NCI-H69 (cell line): ENCODE results near the gene RTN4RL2.
A peak's percentile ranks its signal among the peaks of the same experiment; 100 is the strongest.

Experiments
- DNase-seq: peaks from one replicate; lab custom pipeline; 2025; lab: John Stamatoyannopoulos, UW

RTN4RL2 gene

GRCh38 chr11:57462597-57462996 is 2.3 kb downstream of the RTN4RL2 start:
- DNase-seq: no peak

- peak; percentile 13 for DNase-seq
Measured at GRCh38 chr11:57463671-57464538, 3.6 kb downstream of the RTN4RL2 start.

GRCh38 chr11:57464539-57465181 is 4.3 kb downstream of the RTN4RL2 start:
- DNase-seq: no peak

GRCh38 chr11:57466680-57467079 is 6.4 kb downstream of the RTN4RL2 start:
- DNase-seq: no peak

DNA sequence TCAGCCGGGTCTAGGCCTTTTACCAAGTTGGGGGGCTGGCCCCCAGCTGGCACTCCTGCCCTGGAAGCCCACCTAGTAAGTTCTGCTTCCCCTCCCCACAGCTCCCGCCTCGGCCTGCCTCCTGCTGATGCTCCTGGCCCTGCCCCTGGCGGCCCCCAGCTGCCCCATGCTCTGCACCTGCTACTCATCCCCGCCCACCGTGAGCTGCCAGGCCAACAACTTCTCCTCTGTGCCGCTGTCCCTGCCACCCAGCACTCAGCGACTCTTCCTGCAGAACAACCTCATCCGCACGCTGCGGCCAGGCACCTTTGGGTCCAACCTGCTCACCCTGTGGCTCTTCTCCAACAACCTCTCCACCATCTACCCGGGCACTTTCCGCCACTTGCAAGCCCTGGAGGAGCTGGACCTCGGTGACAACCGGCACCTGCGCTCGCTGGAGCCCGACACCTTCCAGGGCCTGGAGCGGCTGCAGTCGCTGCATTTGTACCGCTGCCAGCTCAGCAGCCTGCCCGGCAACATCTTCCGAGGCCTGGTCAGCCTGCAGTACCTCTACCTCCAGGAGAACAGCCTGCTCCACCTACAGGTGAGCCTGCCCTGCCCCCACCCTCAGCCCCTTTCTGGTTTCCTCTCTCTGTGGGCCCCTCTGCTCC is 7.3 kb downstream of the RTN4RL2 start:
- DNase-seq: no peak

DNA sequence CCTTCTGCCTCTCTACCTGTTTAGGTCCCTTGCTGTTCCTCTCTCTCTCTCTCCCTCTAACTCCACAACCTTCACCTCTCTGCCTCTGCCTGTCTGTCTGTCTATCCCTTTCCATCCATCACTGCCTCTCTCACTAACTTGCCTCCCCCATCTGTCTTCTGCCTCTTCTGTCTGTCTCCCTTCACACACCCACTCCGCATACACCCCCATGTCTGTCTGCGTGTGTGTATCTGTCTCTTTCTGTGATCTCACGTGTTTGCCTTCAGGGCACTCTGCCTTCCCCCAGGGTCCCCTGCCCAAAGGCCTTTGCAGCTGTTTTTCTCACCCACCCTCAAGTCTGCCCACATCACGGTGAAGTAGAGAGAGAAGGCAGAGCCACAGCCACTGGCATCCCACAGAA is 7.9 kb downstream of the RTN4RL2 start:
- no peak for DNase-seq

- DNase-seq: no peak
Measured at GRCh38 chr11:57469268-57469667, 8.9 kb downstream of the RTN4RL2 start.

DNA sequence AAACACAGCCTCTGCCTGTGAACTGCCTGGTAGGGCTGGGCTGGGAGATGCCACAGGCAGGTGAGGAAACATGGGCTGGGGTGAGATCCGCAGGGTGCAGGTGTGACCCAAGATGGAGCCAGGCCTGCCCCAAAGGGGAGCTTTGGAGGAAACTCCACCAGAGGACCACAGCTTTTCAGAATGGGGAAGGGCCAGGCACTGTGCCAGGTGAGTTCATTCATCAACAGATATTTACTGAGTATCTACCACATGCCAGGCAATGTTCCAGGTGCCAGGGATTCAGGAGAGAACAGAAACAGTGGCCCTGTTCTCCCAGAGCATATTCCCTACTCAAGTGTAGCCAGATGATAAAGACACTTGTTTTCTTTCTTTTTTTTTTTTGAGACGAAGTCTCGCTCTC is 11.2 kb downstream of the RTN4RL2 start:
- DNase-seq: peak; percentile 82

GRCh38 chr11:57473285-57473841 is 13.0 kb downstream of the RTN4RL2 start:
- no peak for DNase-seq

- DNase-seq: no peak
Measured at GRCh38 chr11:57474017-57474802, 13.9 kb downstream of the RTN4RL2 start.

DNA sequence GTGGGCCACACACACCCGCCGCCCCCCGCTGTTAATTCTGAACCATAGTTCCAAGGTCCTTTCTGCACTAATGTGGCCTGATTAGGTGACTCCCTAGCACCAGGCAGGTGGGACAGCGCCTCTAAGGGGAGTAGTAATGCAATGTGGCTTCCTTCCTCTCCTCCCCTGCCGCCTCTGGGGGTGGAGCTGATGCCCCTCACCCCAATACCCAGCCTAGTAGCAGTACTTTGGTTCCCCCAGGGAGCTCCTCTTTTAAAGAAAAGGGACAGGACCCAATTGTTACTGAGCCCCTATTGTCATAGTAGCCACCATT is 14.4 kb downstream of the RTN4RL2 start:
- no peak for DNase-seq

DNA sequence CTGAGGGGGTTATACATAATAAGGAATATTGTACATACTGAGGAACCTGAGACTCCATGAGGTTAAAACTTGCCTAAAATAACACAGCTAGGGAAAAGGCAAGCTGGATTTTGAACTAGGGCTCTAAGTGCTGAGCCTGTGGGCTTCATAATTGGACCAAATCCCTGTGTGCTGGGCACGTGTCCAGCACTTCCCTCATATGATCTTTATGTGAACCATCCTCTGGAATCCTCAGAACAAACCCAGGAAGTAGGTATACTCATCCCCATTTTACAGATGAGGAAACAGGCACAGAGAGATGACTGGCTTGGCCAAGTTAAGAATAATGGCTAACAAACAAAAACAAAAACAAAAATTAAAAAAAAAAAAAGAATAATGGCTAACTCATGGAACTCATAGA is 14.9 kb downstream of the RTN4RL2 start:
- no peak for DNase-seq

DNA sequence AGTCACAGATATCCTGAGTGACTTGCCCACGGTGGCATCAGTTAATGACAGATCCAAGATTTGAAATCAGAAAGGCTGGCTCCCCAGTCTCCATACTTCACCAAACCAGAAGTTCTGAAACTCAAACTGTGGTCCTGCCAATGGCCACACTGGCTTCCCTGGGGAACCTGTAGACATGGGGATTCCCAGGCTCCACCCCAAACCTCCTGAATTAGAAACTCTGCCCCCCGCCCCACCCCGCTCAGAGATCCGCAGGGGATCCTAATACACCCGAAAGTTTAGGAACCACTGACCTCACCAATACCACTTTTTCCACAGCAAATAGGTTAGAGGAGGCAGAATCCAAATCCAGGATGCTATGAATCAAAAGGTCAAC is 15.3 kb downstream of the RTN4RL2 start:
- DNase-seq: no peak

- DNase-seq: no peak
Measured at GRCh38 chr11:57476047-57476756, 15.9 kb downstream of the RTN4RL2 start.

DNA sequence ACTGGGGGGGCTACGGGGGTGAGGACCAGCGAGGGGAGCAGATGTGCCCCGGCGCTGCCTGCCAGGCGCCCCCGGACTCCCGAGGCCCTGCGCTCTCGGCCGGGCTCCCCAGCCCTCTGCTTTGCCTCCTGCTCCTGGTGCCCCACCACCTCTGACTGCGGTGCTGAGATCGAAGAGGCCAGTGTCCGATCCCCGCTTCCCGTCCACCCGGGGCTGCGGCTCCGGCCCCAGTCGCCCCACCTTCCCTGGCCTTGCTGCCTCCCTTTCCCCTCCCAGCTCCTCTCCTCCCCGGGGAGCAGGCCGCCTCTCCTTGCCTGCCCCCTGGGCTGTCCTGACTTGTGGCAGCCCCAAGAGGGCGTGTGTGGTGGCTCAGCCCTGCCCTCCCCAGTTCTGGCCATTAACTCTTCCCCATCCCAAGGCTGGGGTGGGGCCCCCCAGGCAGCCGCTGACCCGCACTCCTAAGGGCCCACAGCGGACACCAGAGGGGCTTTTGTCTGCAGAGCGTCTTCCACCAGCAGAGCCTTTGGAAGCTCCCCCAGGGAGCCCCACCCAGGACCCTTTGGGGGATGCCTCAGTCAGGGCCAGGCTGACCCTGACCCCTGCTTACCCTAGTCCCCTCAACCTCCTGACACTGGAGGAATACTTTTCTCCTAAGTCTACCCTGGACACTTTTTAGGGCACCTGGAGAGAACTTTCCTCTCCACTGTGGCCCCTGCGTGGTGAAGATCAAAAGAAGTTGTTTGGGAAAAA is 16.6 kb downstream of the RTN4RL2 start:
- no peak for DNase-seq

- peak; percentile 58 for DNase-seq
Measured at GRCh38 chr11:57477507-57478189, 17.3 kb downstream of the RTN4RL2 start.

DNA sequence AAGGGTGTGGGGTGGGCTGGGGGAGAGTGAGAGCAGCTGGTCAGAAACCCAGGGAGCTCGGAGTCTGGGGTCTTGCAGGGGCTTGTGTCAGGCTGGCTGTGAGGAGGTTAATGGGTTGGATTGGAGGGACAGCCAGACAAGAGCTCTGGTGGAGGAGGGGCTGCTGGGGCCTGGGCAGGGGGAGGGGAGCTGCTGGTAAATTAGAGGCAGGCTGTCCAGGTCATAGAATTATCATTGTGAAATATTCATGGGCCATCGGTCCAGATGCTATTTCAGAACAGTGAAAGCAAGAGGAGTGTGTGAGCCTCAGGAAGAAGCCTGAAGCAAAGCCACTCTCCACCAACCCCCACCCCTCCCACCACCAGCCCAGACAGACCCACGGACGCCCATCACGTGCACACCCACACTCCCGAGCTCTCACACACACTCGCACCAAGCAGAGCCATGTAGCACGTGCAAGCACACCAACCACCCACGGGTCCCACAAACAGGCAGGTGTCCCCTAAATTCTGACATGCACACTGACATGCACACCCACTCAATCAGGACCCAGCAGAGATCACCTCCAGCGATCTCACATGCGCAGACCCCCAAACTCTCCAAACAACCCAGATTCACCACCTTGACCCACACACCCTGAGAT is 18.8 kb downstream of the RTN4RL2 start:
- DNase-seq: peak; percentile 25

DNA sequence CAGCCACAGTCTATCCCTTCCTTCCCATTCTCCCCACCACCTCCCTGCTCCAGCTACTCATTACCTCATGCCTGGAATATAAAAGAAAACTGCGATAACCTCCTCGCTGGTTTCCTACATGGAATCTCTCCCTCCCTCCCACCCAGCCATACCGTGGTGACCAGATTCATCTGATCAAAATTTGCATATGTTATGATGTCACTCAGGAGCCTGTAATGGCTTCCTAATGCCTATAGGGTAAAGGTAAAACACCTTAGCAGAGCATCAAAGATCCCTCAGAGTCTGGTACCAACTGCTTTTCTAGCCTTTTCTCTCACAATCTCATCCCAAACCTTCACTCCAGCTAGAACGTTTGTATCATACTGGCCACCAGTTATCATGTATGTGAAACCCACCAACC is 19.6 kb downstream of the RTN4RL2 start:
- DNase-seq: peak; percentile 39

DNA sequence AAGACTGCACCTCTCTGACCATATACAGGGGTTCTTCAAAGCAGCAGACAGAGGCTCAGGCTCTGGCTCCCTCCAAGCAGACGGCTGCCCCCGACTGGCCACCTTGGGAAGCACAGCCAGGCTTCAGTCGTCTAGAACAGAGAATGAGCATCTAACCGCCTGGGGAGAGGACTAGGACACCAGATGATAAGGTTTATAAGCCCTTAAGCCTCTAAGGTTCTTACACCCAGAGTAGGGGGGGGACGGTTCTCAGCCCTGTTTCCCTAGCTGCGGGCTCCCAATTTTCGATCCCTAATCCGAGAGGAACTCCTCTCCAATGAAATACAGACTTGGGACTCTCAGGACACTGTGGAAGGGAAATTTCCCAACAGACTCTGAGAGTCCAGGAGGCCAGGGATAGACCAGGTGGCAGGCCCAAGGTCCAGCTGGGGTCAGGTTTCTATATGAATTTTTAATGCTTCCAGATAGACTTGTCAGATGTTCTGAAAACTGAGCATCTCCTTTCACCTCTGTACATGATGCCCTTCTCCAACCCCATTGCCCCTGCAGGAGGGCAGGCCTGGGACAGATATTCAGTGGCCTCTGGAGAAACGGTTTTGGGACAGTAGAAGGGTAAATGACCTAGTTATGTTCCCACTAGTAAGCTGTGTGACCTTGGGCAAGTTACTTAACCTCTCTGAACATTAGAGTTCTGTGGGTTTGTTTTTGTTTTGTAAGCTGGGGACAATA is 20.2 kb downstream of the RTN4RL2 start:
- peak; percentile 77 for DNase-seq
